T-cell (primary cell): ENCODE results near the gene PTPMT1. TPM values are rescaled to one million over a fixed set of nuclear protein-coding genes. Genes with fewer than 3 reads are reported as not detected.

Source experiments
- ATAC-seq, 4 experiments: fragments of 200-7000 bp in 3 of 4; fragments of 150-1000 bp in 1 of 4; cut with Tn5 transposase; replicated peaks in 1 of 4; 1 replicate in 3 of 4; 2 replicates in 1 of 4; pipeline ENCODE4 v1.10.0; 2021; ENCODE audit warnings: moderate library complexity in 3 of 4, mild to moderate bottlenecking in 2 of 4, moderate number of reproducible peaks in 1 of 4
- CTCF ChIA-PET, 2 donors: fragments of 300-600 bp; sonication (Branson Sonifier 250); formaldehyde crosslinking; loops; one replicate each; lab custom pipeline; 2022; ENCODE audit warnings: antibody characterized with exemption in 2 of 2; lab: Charles Lee
- POLR2A ChIA-PET, 2 donors: fragments of 300-600 bp; sonication (Branson Sonifier 250); formaldehyde crosslinking; loops; one replicate each; lab custom pipeline; 2022; ENCODE audit warnings: antibody characterized with exemption in 2 of 2; lab: Charles Lee
- DNase-seq, 35 experiments: peaks; one replicate each; pipeline versions ENCODE4 v3.0.0 to v3.0.0-alpha.2; 2013 to 2023
- H3K27ac ChIP-seq: one replicate; pipeline ENCODE4 v1.5.1; 2013; ENCODE audit warnings: low read length
- H3K27me3 ChIP-seq, 2 experiments: replicated peaks in 1 of 2; 1 replicate in 1 of 2; 2 replicates in 1 of 2; pipeline versions ENCODE4 v1.6.1 to v1.7.0; 2013; ENCODE audit warnings: low read length in 1 of 2, mixed read lengths in 1 of 2; ENCODE audit not compliant: control insufficient read depth in 2 of 2, insufficient read depth in 2 of 2; ENCODE audit errors: extremely low read depth in 1 of 2
- H3K36me3 ChIP-seq, 2 donors: 1 replicate in 1 of 2; 2 replicates in 1 of 2; pipeline versions ENCODE4 v1.6.1 to v1.7.0; 2013; ENCODE audit warnings: low read length in 1 of 2; ENCODE audit not compliant: control insufficient read depth in 2 of 2, insufficient read depth in 1 of 2; ENCODE audit errors: extremely low read depth in 1 of 2
- H3K4me1 ChIP-seq, 2 experiments: 1 replicate in 1 of 2; 2 replicates in 1 of 2; pipeline versions ENCODE4 v1.6.1 to v1.7.0; 2013; ENCODE audit warnings: low read length in 2 of 2, mixed read lengths in 1 of 2; ENCODE audit not compliant: insufficient read depth in 2 of 2, control insufficient read depth in 1 of 2; ENCODE audit errors: extremely low read depth in 1 of 2
- H3K4me3 ChIP-seq, 2 donors: 1 replicate in 1 of 2; 2 replicates in 1 of 2; pipeline versions ENCODE4 v1.5.1 to v1.7.0; 2013; ENCODE audit warnings: mild to moderate bottlenecking in 2 of 2, low read length in 1 of 2, moderate library complexity in 1 of 2; ENCODE audit not compliant: control insufficient read depth in 1 of 2; ENCODE audit errors: extremely low read depth in 1 of 2
- H3K9me3 ChIP-seq: 2 replicates; pipeline ENCODE4 v1.7.0; 2013
- H3K27ac Mint-ChIP-seq, 2 donors: one replicate each; pipeline ENCODE4 v1.8.0; 2020 to 2021; ENCODE audit warnings: mild to moderate bottlenecking in 2 of 2, mixed read lengths in 2 of 2
- H3K27me3 Mint-ChIP-seq, 2 donors: one replicate each; pipeline ENCODE4 v1.8.0; 2021 to 2022; ENCODE audit warnings: mixed read lengths in 2 of 2
- H3K36me3 Mint-ChIP-seq: one replicate; pipeline ENCODE4 v1.8.0; 2021; ENCODE audit warnings: mixed read lengths
- H3K4me1 Mint-ChIP-seq, 3 donors: one replicate each; pipeline ENCODE4 v1.8.0; 2020 to 2022; ENCODE audit warnings: mixed read lengths in 3 of 3, mild to moderate bottlenecking in 1 of 3
- H3K4me3 Mint-ChIP-seq, 3 donors: one replicate each; pipeline ENCODE4 v1.8.0; 2020 to 2022; ENCODE audit warnings: mild to moderate bottlenecking in 3 of 3, mixed read lengths in 3 of 3, moderate library complexity in 3 of 3
- H3K9me3 Mint-ChIP-seq, 3 donors: one replicate each; pipeline ENCODE4 v1.8.0; 2020 to 2022; ENCODE audit warnings: mixed read lengths in 3 of 3
- WGBS: methylation state at CpG from one replicate; pipeline ENCODE4 v1.1.5; 2013; ENCODE audit warnings: missing lambda C conversion rate; ENCODE audit not compliant: insufficient coverage; 5-methylcytosine and 5-hydroxymethylcytosine counted together
- total RNA-seq, 35 experiments: library from RNA in 6 of 35; stranded (reverse) in 6 of 35; fragments of 120-200 nt in 1 of 35; gene quantifications; one replicate each; pipeline versions ENCODE4 v1.2.1 to v1.2.4 and lab custom pipeline; 2013 to 2026

The PTPMT1 gene
- total RNA-seq, 5 donors from 2014 or later (not counting 1 experiment from before 2014, with no cell fraction given): 14.9 to 25.3 (median 25.0) TPM

DNA sequence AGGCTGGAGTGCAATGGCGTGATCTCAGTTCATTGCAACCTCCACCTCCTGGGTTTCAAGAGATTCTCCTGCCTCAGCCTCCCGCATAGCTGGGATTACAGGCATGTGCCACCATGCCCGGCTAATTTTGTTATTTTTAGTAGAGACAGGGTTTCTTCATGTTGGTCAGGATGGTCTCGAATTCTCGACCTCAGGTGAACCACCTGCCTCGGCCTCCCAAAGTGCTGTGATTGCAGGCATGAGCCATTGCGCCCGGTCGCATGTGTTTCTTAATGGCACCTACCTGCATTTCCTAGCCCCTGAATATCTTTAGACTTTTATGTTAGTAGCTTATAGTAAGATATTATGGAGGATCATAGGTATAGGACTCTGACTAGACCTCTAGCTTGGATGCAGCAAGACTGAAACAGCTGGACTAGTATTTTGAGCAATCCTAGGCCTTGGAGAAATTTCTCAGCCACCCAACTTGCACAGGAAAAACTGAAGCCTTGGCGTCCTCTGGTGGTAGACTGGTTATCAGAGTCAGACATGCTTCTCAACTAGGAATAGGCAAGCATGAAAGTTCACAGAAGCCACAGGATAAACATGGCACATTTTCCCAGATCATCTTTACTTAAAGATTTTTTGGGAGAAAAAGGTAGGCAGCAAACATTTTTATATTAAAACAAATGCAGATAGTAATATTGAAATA is 51.5 kb downstream of the PTPMT1 start:
- Mint-ChIP-seq H3K36me3 (peaks cover 16% of the 10 kb centered on the region), H3K27ac (no peak overlapping the region), H3K27me3 (no peaks in the 10 kb centered on the region), H3K9me3 (no peaks in the 10 kb centered on the region), H3K4me3 (no peak overlapping the region), H3K4me1 (no peaks in the 10 kb centered on the region)
- H3K36me3 ChIP-seq: peaks cover 5 to 22% of the 10 kb centered on the region in 2 donors
- 96% methylated on average over 4 of the region's 10 CpGs for WGBS
- H3K4me3 ChIP-seq: no peak overlapping the region
- POLR2A ChIA-PET: no interaction called here
- H3K27ac ChIP-seq: no peak overlapping the region
- no peaks in the 10 kb centered on the region for H3K4me1 ChIP-seq
- peak in 3 of 35 experiments; percentile 6 to 22 (median 11) for DNase-seq
- H3K27me3 ChIP-seq: no peaks in the 10 kb centered on the region
- ATAC-seq: no peak
- no peaks in the 10 kb centered on the region for H3K9me3 ChIP-seq
- CTCF ChIA-PET: no interaction called here

DNA sequence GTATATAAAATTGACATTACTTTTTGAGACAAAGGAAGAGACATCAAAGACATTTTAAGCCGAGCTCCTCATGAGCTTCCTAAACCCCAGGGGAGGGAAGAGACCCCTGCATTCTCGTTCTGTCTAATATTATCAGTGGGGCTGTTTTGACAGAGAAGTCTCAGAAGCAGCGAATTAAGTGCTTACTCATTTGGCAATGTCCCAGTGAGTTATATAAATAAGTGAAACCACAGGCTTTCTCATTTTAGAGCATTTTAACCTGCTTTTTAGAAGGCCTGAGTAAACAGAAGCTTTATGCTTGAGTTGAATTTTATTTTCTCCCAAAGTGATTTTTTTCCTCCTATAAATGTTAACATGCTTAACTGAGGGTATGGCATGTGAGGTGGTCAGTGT is 52.0 kb downstream of the PTPMT1 start:
- no peak overlapping the region for H3K4me3 Mint-ChIP-seq
- no peaks in the 10 kb centered on the region for H3K27me3 Mint-ChIP-seq
- H3K27ac Mint-ChIP-seq: no peak overlapping the region

GRCh38 chr11:47620836-47621378 is 55.5 kb downstream of the PTPMT1 start:
- no peak overlapping the region for H3K4me3 Mint-ChIP-seq
- H3K27me3 Mint-ChIP-seq: no peaks in the 10 kb centered on the region
- ChIA-PET POLR2A (interaction anchor here (0.5 to 1.1 kb wide), 3 partner anchors 8 to 358 kb away, joined by 3 to 4 read pairs (median 4); no protein-coding TSS in a partner anchor), CTCF (interaction anchor here in 1 of 2 donors (0.5 kb wide), 2 partner anchors 82 to 92 kb away, joined by 3 read pairs; no protein-coding TSS in a partner anchor)
- no peak overlapping the region for H3K4me3 ChIP-seq
- no peaks in the 10 kb centered on the region for H3K9me3 Mint-ChIP-seq
- no peaks in the 10 kb centered on the region for H3K4me1 ChIP-seq
- H3K36me3 Mint-ChIP-seq: peaks cover 35% of the 10 kb centered on the region
- DNase-seq (no peak), ATAC-seq (no peak)
- H3K36me3 ChIP-seq: peaks cover 5 to 47% of the 10 kb centered on the region in 2 donors
- no peaks in the 10 kb centered on the region for H3K4me1 Mint-ChIP-seq
- H3K9me3 ChIP-seq: no peaks in the 10 kb centered on the region
- no peak overlapping the region for H3K27ac Mint-ChIP-seq
- H3K27ac ChIP-seq: no peak overlapping the region
- no CpG with 5 or more reads among the region's 2 CpGs for WGBS
- no peaks in the 10 kb centered on the region for H3K27me3 ChIP-seq

More for the DNA sequence above, 52.0 kb downstream of the PTPMT1 start:
- CTCF ChIA-PET: no interaction called here
- H3K36me3 ChIP-seq: peaks cover 5 to 27% of the 10 kb centered on the region in 2 donors
- Mint-ChIP-seq H3K4me1 (no peaks in the 10 kb centered on the region), H3K36me3 (peaks cover 19% of the 10 kb centered on the region), H3K9me3 (no peaks in the 10 kb centered on the region)
- H3K27ac ChIP-seq: no peak overlapping the region
- no CpG with 5 or more reads among the region's 3 CpGs for WGBS
- H3K4me3 ChIP-seq: no peak overlapping the region
- H3K27me3 ChIP-seq: no peaks in the 10 kb centered on the region
- DNase-seq (no peak), ATAC-seq (no peak)
- POLR2A ChIA-PET: no interaction called here
- no peaks in the 10 kb centered on the region for H3K9me3 ChIP-seq
- H3K4me1 ChIP-seq: no peaks in the 10 kb centered on the region

Other genes with a start within 250 kb of the PTPMT1 start
- not detected for gene MYBPC3, start 212.9 kb upstream of the PTPMT1 start, total RNA-seq
- 1 to 10 TPM; 1.8 to 5.8 (median 2.1) TPM for gene SPI1, start 187.1 kb upstream of the PTPMT1 start, total RNA-seq
- gene SLC39A13, start 157.0 kb upstream of the PTPMT1 start, total RNA-seq: 10 to 100 TPM; 45.6 to 67.0 (median 65.2) TPM
- gene PSMC3, start 139.2 kb upstream of the PTPMT1 start, total RNA-seq: 10 to 100 TPM; 48.6 to 64.4 (median 55.0) TPM
- gene RAPSN, start 116.5 kb upstream of the PTPMT1 start, total RNA-seq: 1 to 10 TPM; 1.1 to 3.4 (median 1.4) TPM
- gene CELF1, start 12.5 kb upstream of the PTPMT1 start, total RNA-seq: 100 to 1,000 TPM; 109 to 124 (median 123) TPM
- 10 to 100 TPM; 19.1 to 23.6 (median 21.6) TPM for gene KBTBD4, start 13.4 kb downstream of the PTPMT1 start, total RNA-seq
- 100 to 1,000 TPM in 1 of 5 donors, 10 to 100 TPM in 4; 69.1 to 105 (median 76.1) TPM for gene NDUFS3, start 13.5 kb downstream of the PTPMT1 start, total RNA-seq
- gene FAM180B, start 21.1 kb downstream of the PTPMT1 start, total RNA-seq: under 1 TPM in 3 of 5 donors, not detected in 2; 0.20 to 0.51 (median 0.28) TPM
- gene C1QTNF4, start 28.8 kb downstream of the PTPMT1 start, total RNA-seq: 1 to 10 TPM in 3 of 5 donors, under 1 TPM in 2; 0.53 to 2.0 (median 1.5) TPM
- 10 to 100 TPM; 20.4 to 32.1 (median 26.7) TPM for gene MTCH2, start 77.0 kb downstream of the PTPMT1 start, total RNA-seq
- gene AGBL2, start 149.8 kb downstream of the PTPMT1 start, total RNA-seq: 10 to 100 TPM in 1 of 5 donors, 1 to 10 TPM in 4; 6.0 to 10.4 (median 8.8) TPM
- gene FNBP4, start 201.7 kb downstream of the PTPMT1 start, total RNA-seq: 100 to 1,000 TPM; 249 to 308 (median 276) TPM